CD14-positive monocyte (primary cell): ENCODE data around the gene NINL. TPM values are rescaled to one million over a fixed set of nuclear protein-coding genes. Genes with fewer than 3 reads are reported as not detected.

Experiments
- DNase-seq, 3 donors: peaks; one replicate each; pipeline ENCODE4 v3.0.0-alpha.2; 2011 to 2022
- H2AFZ ChIP-seq: 2 replicates; pipeline ENCODE4 v1.6.0; 2012; ENCODE audit warnings: mild to moderate bottlenecking, low read depth, low read length, inconsistent platforms; ENCODE audit not compliant: insufficient read depth, poor library complexity, severe bottlenecking
- H3K27ac ChIP-seq, 2 donors: 1 replicate in 1 of 2; 2 replicates in 1 of 2; pipeline ENCODE4 v1.5.1; 2012 to 2013; ENCODE audit warnings: low read length in 2 of 2, control low read depth in 1 of 2, inconsistent platforms in 1 of 2, low read depth in 1 of 2, mild to moderate bottlenecking in 1 of 2
- H3K27me3 ChIP-seq, 2 donors: one replicate each; pipeline versions ENCODE4 v1.6.0 to v1.6.1; 2011 to 2013; ENCODE audit warnings: low read length in 2 of 2; ENCODE audit not compliant: control insufficient read depth in 2 of 2, insufficient read depth in 2 of 2
- H3K36me3 ChIP-seq, 2 donors: replicated peaks in 1 of 2; 1 replicate in 1 of 2; 2 replicates in 1 of 2; pipeline versions ENCODE4 v1.5.1 to v1.6.1; 2012 to 2013; ENCODE audit warnings: low read length in 2 of 2, control low read depth in 1 of 2, inconsistent platforms in 1 of 2, mild to moderate bottlenecking in 1 of 2; ENCODE audit not compliant: insufficient read depth in 2 of 2, control insufficient read depth in 1 of 2
- H3K4me1 ChIP-seq, 2 donors: 1 replicate in 1 of 2; 2 replicates in 1 of 2; pipeline versions ENCODE4 v1.5.1 to v1.6.1; 2012 to 2013; ENCODE audit warnings: low read length in 2 of 2, control low read depth in 1 of 2, inconsistent platforms in 1 of 2, mild to moderate bottlenecking in 1 of 2, moderate library complexity in 1 of 2; ENCODE audit not compliant: insufficient read depth in 2 of 2, control insufficient read depth in 1 of 2
- H3K4me2 ChIP-seq: replicated peaks from 2 replicates; pipeline ENCODE3; 2012; ENCODE audit warnings: low read length, moderate library complexity, mild to moderate bottlenecking; ENCODE audit not compliant: poor library complexity, severe bottlenecking; ENCODE audit errors: extremely low read depth
- H3K4me3 ChIP-seq, 3 experiments: fragments of 200-600 bp in 1 of 3; sonication (generic) in 1 of 3; replicated peaks in 1 of 3; 1 replicate in 2 of 3; 2 replicates in 1 of 3; pipeline ENCODE4 v1.5.1; 2011 to 2013; ENCODE audit warnings: low read length in 3 of 3, mild to moderate bottlenecking in 3 of 3, control low read depth in 2 of 3, low read depth in 2 of 3, inconsistent platforms in 1 of 3, moderate library complexity in 1 of 3
- H3K79me2 ChIP-seq: 2 replicates; pipeline ENCODE4 v1.6.0; 2012; ENCODE audit warnings: mild to moderate bottlenecking, control low read depth, inconsistent platforms, low read length, moderate library complexity; ENCODE audit not compliant: insufficient read depth
- H3K9ac ChIP-seq: 2 replicates; pipeline ENCODE4 v1.6.0; 2017; ENCODE audit warnings: low read length, mild to moderate bottlenecking; ENCODE audit not compliant: insufficient read depth, poor library complexity, severe bottlenecking
- H3K9me3 ChIP-seq, 2 donors: replicated peaks in 1 of 2; 1 replicate in 1 of 2; 2 replicates in 1 of 2; pipeline versions ENCODE4 v1.5.1 to v1.6.1; 2012 to 2013; ENCODE audit warnings: low read length in 2 of 2, control low read depth in 1 of 2; ENCODE audit not compliant: control insufficient read depth in 1 of 2, insufficient read depth in 1 of 2
- H4K20me1 ChIP-seq: 2 replicates; pipeline ENCODE4 v1.6.0; 2012; ENCODE audit warnings: mild to moderate bottlenecking, low read length, control low read depth, moderate library complexity; ENCODE audit not compliant: insufficient read depth
- H3K27ac Mint-ChIP-seq, 7 donors: one replicate each; pipeline ENCODE4 v1.8.0; 2020; ENCODE audit warnings: mild to moderate bottlenecking in 7 of 7, mixed read lengths in 7 of 7, moderate library complexity in 6 of 7, inconsistent platforms in 2 of 7
- H3K27me3 Mint-ChIP-seq, 3 donors: one replicate each; pipeline ENCODE4 v1.8.0; 2021 to 2022; ENCODE audit warnings: low read depth in 3 of 3, mild to moderate bottlenecking in 3 of 3, mixed read lengths in 3 of 3, moderate library complexity in 3 of 3, inconsistent platforms in 1 of 3
- H3K36me3 Mint-ChIP-seq, 2 donors: one replicate each; pipeline ENCODE4 v1.8.0; 2020; ENCODE audit warnings: mixed read lengths in 2 of 2, inconsistent platforms in 1 of 2, mild to moderate bottlenecking in 1 of 2
- H3K4me1 Mint-ChIP-seq: one replicate; pipeline ENCODE4 v1.8.0; 2020; ENCODE audit warnings: mild to moderate bottlenecking, mixed read lengths
- H3K4me3 Mint-ChIP-seq, 2 donors: one replicate each; pipeline ENCODE4 v1.8.0; 2020; ENCODE audit warnings: mild to moderate bottlenecking in 2 of 2, mixed read lengths in 2 of 2, moderate library complexity in 1 of 2
- H3K9me3 Mint-ChIP-seq, 7 donors: one replicate each; pipeline ENCODE4 v1.8.0; 2020 to 2022; ENCODE audit warnings: mixed read lengths in 7 of 7, mild to moderate bottlenecking in 6 of 7, moderate library complexity in 6 of 7, inconsistent platforms in 2 of 7
- WGBS: methylation state at CpG from one replicate; pipeline ENCODE4 v1.1.5; 2013; ENCODE audit warnings: missing lambda C conversion rate; ENCODE audit not compliant: insufficient coverage; 5-methylcytosine and 5-hydroxymethylcytosine counted together
- intact Hi-C, 2 donors: fragments of 100-400 bp; cut with micrococcal nuclease; formaldehyde crosslinking; loops; one replicate each; pipeline versions ENCODE4 v1.15.0 to v1.15.1; 2023
- polyA plus RNA-seq, 3 donors: library from polyadenylated mRNA; depleted of rRNA in 1 of 3; unstranded in 2 of 3; stranded (reverse) in 1 of 3; fragments of 300-500 nt in 2 of 3; fragments of >200 nt in 1 of 3; fragmentation: Illumina TruSeq in 2 of 3; gene quantifications; 1 replicate in 2 of 3; 2 replicates in 1 of 3; pipeline ENCODE4 v1.2.3, GENCODE V29; 2012 to 2021
- TF ChIP-seq, protein P1 (sequence below): fragments of 200-600 bp; IDR thresholded peaks from one replicate; pipeline ENCODE4 v1.8.0; 2022; ENCODE audit warnings: antibody characterized with exemption, mild to moderate bottlenecking

The NINL gene
- polyA plus RNA-seq, 3 donors, result 0.08 to 0.15 TPM; not detected in 1

GRCh38 chr20:25499031-25499430 is 86.3 kb downstream of the NINL start:
- Histone ChIP-seq H3K27me3 (no peaks in the 10 kb centered on the region), H3K4me3 (no peak overlapping the region), H3K27ac (no peak overlapping the region), H3K4me2 (no peak overlapping the region), H4K20me1 (no peaks in the 10 kb centered on the region), H3K36me3 (no peaks in the 10 kb centered on the region), H3K9ac (no peak overlapping the region), H3K9me3 (no peaks in the 10 kb centered on the region), H2AFZ (no peak overlapping the region), H3K4me1 (no peaks in the 10 kb centered on the region), H3K79me2 (no peaks in the 10 kb centered on the region)
- Mint-ChIP-seq H3K27me3 (peaks cover 0 to 3% (median 1%) of the 10 kb centered on the region in 3 donors), H3K27ac (no peak overlapping the region), H3K36me3 (no peaks in the 10 kb centered on the region), H3K4me1 (no peaks in the 10 kb centered on the region), H3K9me3 (no peaks in the 10 kb centered on the region), H3K4me3 (no peak overlapping the region)
- WGBS, result 94% methylated on average over 12 of the region's 13 CpGs
- intact Hi-C loops, result no loop called here
- no peak for DNase-seq
- TF ChIP-seq, protein P1, sequence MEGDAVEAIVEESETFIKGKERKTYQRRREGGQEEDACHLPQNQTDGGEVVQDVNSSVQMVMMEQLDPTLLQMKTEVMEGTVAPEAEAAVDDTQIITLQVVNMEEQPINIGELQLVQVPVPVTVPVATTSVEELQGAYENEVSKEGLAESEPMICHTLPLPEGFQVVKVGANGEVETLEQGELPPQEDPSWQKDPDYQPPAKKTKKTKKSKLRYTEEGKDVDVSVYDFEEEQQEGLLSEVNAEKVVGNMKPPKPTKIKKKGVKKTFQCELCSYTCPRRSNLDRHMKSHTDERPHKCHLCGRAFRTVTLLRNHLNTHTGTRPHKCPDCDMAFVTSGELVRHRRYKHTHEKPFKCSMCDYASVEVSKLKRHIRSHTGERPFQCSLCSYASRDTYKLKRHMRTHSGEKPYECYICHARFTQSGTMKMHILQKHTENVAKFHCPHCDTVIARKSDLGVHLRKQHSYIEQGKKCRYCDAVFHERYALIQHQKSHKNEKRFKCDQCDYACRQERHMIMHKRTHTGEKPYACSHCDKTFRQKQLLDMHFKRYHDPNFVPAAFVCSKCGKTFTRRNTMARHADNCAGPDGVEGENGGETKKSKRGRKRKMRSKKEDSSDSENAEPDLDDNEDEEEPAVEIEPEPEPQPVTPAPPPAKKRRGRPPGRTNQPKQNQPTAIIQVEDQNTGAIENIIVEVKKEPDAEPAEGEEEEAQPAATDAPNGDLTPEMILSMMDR, result no peak

- H3K27me3 Mint-ChIP-seq, result peaks cover 0 to 3% (median 1%) of the 10 kb centered on the region in 3 donors
- WGBS, result 90% methylated on average over 6 of the region's 6 CpGs
- Histone ChIP-seq H3K4me2 (no peak overlapping the region), H4K20me1 (no peaks in the 10 kb centered on the region), H3K36me3 (no peaks in the 10 kb centered on the region), H2AFZ (no peak overlapping the region), H3K27ac (no peak overlapping the region), H3K79me2 (no peaks in the 10 kb centered on the region), H3K4me1 (no peaks in the 10 kb centered on the region), H3K4me3 (no peak overlapping the region), H3K27me3 (no peaks in the 10 kb centered on the region), H3K9ac (no peak overlapping the region), H3K9me3 (no peaks in the 10 kb centered on the region)
- H3K27ac Mint-ChIP-seq, result no peak overlapping the region
- TF ChIP-seq, protein P1, result no peak
- no peaks in the 10 kb centered on the region for H3K36me3 Mint-ChIP-seq
- H3K9me3 Mint-ChIP-seq, result no peaks in the 10 kb centered on the region
- intact Hi-C loops, result no loop called here
- DNase-seq, result no peak
- no peak overlapping the region for H3K4me3 Mint-ChIP-seq
- no peaks in the 10 kb centered on the region for H3K4me1 Mint-ChIP-seq
Measured at GRCh38 chr20:25498280-25498606, 87.1 kb downstream of the NINL start.
